ENCODE data around the gene TSPYL1.
"Not testable (repeated sequence)": the region's sequence is repeated elsewhere in the genome, so short reads cannot be mapped to it uniquely, and the experiment has no call there.

Gene TSPYL1

GRCh38 chr6:116298273-116298672 lies 18.5 kb upstream of the TSPYL1 start:
- no peak for DNase-seq (ENCODE audit: low read depth)

- no peak for DNase-seq (ENCODE audit: low read depth)
Measured at GRCh38 chr6:116292553-116292952, 12.8 kb upstream of the TSPYL1 start.

GRCh38 chr6:116291701-116292396 lies 12.1 kb upstream of the TSPYL1 start:
- no peak for DNase-seq (ENCODE audit: low read depth)

GRCh38 chr6:116290799-116291198 lies 11.1 kb upstream of the TSPYL1 start:
- no peak for DNase-seq (ENCODE audit: low read depth)

- no peak for DNase-seq (ENCODE audit: low read depth)
Measured at GRCh38 chr6:116289876-116290275, 10.1 kb upstream of the TSPYL1 start.

- no peak for DNase-seq (ENCODE audit: low read depth)
Measured at GRCh38 chr6:116287689-116288282, 8.1 kb upstream of the TSPYL1 start.

GRCh38 chr6:116286773-116287358 lies 7.1 kb upstream of the TSPYL1 start:
- DNase-seq (ENCODE audit: low read depth), result no peak

GRCh38 chr6:116284984-116285383 lies 5.3 kb upstream of the TSPYL1 start:
- DNase-seq (ENCODE audit: low read depth), result not testable (repeated sequence)

GRCh38 chr6:116283191-116283590 lies 3.5 kb upstream of the TSPYL1 start:
- DNase-seq (ENCODE audit: low read depth), result no peak

GRCh38 chr6:116282698-116283097 lies 3.0 kb upstream of the TSPYL1 start:
- no peak for DNase-seq (ENCODE audit: low read depth)

GRCh38 chr6:116280933-116281316 lies 1.2 kb upstream of the TSPYL1 start:
- DNase-seq (ENCODE audit: low read depth), result no peak

- DNase-seq (ENCODE audit: low read depth), result no peak
Measured at GRCh38 chr6:116280161-116280932, 617 bp upstream of the TSPYL1 start.

GRCh38 chr6:116278854-116279231 lies 887 bp downstream of the TSPYL1 start:
- DNase-seq (ENCODE audit: low read depth), result no peak

GRCh38 chr6:116278481-116278829 lies 1.3 kb downstream of the TSPYL1 start:
- no peak for DNase-seq (ENCODE audit: low read depth)

GRCh38 chr6:116277124-116277523 lies 2.6 kb downstream of the TSPYL1 start:
- DNase-seq (ENCODE audit: low read depth), result no peak

GRCh38 chr6:116271149-116271708 lies 8.5 kb downstream of the TSPYL1 start:
- no peak for DNase-seq (ENCODE audit: low read depth)

- DNase-seq (ENCODE audit: low read depth), result no peak
Measured at GRCh38 chr6:116268589-116269293, 11.0 kb downstream of the TSPYL1 start.

- DNase-seq (ENCODE audit: low read depth), result no peak
Measured at GRCh38 chr6:116267836-116268588, 11.7 kb downstream of the TSPYL1 start.

GRCh38 chr6:116266803-116267202 lies 12.9 kb downstream of the TSPYL1 start:
- no peak for DNase-seq (ENCODE audit: low read depth)

- DNase-seq (ENCODE audit: low read depth), result no peak
Measured at GRCh38 chr6:116265041-116265829, 14.5 kb downstream of the TSPYL1 start.

Measured in stimulated activated CD8-positive, alpha-beta memory T cell treated with anti-CD3 and anti-CD28 coated beads, Interleukin-12 subunit alpha, Interleukin-12 subunit beta, amount 100 ng/mL, for 1 hour (primary cell).